Stimulated activated CD8-positive, alpha-beta memory T cell treated with anti-CD3 and anti-CD28 coated beads, Interleukin-7, amount 100 ng/mL, for 24 hours (primary cell): Measurements from ENCODE around the gene IFT172.
"Not testable (repeated sequence)": the region's sequence is repeated elsewhere in the genome, so short reads cannot be mapped to it uniquely, and the experiment has no call there.

Experiments
- DNase-seq: peaks from one replicate; pipeline ENCODE4 v3.0.0-alpha.2; 2020; ENCODE audit warnings: low read depth

The IFT172 gene, protein sequence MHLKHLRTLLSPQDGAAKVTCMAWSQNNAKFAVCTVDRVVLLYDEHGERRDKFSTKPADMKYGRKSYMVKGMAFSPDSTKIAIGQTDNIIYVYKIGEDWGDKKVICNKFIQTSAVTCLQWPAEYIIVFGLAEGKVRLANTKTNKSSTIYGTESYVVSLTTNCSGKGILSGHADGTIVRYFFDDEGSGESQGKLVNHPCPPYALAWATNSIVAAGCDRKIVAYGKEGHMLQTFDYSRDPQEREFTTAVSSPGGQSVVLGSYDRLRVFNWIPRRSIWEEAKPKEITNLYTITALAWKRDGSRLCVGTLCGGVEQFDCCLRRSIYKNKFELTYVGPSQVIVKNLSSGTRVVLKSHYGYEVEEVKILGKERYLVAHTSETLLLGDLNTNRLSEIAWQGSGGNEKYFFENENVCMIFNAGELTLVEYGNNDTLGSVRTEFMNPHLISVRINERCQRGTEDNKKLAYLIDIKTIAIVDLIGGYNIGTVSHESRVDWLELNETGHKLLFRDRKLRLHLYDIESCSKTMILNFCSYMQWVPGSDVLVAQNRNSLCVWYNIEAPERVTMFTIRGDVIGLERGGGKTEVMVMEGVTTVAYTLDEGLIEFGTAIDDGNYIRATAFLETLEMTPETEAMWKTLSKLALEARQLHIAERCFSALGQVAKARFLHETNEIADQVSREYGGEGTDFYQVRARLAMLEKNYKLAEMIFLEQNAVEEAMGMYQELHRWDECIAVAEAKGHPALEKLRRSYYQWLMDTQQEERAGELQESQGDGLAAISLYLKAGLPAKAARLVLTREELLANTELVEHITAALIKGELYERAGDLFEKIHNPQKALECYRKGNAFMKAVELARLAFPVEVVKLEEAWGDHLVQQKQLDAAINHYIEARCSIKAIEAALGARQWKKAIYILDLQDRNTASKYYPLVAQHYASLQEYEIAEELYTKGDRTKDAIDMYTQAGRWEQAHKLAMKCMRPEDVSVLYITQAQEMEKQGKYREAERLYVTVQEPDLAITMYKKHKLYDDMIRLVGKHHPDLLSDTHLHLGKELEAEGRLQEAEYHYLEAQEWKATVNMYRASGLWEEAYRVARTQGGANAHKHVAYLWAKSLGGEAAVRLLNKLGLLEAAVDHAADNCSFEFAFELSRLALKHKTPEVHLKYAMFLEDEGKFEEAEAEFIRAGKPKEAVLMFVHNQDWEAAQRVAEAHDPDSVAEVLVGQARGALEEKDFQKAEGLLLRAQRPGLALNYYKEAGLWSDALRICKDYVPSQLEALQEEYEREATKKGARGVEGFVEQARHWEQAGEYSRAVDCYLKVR (N-terminal part only)

GRCh38 chr2:27489498-27490397, at the start of gene IFT172:
Gene IFT172, minus strand, starts transcription at chr2:27489743. Its CDS starts 90 bp downstream, at chr2:27489653.
- DNase-seq = peak; percentile 97

- DNase-seq = not testable (repeated sequence)
Measured at GRCh38 chr2:27538839-27539450, 49.4 kb upstream of the IFT172 start.

- DNase-seq = no peak
Measured at GRCh38 chr2:27537287-27537686, 47.7 kb upstream of the IFT172 start.

DNA sequence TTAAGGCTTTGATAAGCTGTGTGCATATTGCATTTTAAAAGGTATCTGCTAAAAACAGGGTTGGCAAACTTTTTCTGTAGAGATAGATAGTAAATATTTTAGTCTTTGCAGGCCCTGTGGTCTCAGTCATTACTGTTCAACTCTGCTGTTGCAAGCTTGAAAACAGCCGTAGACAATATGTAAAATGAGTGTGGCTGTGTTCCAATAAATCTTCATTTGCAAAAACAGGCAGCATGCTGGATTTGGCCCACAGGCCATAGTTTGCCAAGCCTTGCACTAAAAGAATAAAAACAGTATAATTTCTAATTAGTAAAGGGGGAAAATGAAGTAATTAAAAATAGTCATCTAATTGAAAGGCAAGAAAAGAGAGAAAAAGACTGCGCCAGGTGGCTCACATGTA, 42.4 kb upstream of the IFT172 start:
- no peak for DNase-seq

DNA sequence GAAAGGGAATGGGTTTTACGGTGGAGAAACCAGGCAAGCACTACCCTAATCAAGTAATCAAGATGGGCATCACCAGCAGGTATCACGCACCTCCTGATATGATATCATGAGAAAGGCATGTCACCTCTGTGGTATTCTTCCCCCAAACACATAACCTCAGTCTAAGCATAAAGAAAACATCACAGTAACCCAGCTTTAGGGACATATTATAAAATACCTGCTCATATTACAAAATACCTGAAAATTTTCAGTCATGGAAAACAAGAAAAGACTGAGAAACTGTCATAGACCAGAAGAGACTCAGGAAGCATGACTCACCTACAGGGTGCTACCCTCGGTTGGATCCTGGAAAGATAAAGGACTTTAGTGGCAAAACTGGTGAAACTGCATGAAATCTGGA, 37.6 kb upstream of the IFT172 start:
- DNase-seq = no peak

DNA sequence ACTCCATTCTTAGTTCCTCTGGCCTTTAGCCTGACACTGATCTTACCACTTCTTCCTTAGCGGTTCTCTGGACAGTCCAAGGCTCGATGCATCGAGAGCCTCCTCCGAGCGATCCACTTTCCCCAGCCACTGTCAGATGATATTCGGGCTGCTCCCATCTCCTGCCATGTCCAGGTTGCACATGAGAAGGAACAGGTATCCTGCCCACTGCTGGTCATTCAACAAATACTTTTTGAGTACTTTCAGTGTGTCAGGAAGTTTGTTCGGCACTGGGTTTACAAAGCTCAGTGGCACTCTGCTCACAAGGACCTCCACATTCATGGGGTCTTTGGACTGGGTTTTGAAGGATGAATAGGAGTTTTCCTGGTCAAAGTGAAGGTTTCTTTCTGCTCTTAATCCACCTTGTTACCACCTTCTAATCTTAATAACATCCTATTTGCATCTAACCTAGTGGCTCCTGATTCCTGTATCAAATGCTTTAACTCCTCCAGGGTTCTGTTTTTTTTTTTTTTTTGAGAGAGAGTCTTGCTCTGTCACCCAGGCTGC, 32.9 kb upstream of the IFT172 start:
- DNase-seq = no peak

- no peak for DNase-seq
Measured at GRCh38 chr2:27520316-27520715, 30.8 kb upstream of the IFT172 start.

DNA sequence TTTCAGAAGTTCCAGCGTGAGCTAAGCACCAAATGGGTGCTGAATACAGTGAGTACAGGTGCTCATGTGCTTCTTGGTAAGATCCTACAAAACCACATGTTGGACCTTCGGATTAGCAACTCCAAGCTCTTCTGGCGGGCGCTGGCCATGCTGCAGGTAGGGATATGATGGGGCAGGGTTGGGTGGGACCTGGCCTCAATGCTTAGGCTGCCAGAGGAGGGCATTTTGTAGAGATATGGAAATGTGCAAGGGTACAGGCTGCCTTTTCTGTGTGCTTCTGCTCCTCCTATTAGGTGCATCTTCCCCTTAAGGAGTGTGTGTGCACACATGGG, 29.2 kb upstream of the IFT172 start:
- DNase-seq = no peak

GRCh38 chr2:27518113-27518781, 28.7 kb upstream of the IFT172 start:
- no peak for DNase-seq

- DNase-seq = no peak
Measured at GRCh38 chr2:27509326-27509725, 19.8 kb upstream of the IFT172 start.

DNA sequence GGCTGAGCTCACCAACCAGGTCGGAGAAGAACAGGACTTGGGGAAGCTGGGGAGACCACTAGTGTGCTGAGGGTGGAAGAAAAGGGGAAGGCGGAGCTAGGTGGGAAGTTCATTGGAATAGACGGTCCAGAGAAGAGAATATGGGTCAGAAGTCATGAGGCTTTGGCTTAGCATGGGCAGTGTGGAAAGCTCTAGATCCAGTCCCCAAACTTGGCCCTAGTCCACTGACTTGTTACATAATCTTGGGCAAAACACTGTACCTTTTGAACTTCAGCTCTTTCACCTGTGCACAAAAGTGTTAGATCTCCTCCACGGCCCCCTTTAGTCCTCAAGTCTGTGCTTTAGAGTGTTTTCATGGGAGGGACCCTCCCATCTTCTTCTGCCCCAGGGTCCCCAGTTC, 17.8 kb upstream of the IFT172 start:
- no peak for DNase-seq

DNA sequence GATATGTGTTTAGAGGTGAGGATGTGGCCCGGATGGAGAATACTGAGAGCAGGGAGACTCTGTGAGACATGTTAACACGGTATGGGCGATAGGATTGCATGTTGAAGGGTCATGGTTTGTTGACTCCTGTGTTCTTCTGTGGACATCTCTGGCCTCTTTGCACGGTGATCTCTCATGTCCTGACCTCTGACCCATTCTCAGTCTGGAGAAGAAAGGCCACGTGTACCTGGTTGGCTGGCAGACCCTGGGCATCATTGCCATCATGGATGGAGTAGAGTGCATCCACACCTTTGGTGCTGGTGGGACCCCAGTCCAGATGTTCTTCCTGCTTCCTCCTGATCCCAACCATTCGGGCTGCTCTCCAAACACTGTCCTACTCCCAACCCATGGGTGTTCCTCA, 17.0 kb upstream of the IFT172 start:
- DNase-seq = no peak

GRCh38 chr2:27502142-27502541, 12.6 kb upstream of the IFT172 start:
- DNase-seq = no peak

DNA sequence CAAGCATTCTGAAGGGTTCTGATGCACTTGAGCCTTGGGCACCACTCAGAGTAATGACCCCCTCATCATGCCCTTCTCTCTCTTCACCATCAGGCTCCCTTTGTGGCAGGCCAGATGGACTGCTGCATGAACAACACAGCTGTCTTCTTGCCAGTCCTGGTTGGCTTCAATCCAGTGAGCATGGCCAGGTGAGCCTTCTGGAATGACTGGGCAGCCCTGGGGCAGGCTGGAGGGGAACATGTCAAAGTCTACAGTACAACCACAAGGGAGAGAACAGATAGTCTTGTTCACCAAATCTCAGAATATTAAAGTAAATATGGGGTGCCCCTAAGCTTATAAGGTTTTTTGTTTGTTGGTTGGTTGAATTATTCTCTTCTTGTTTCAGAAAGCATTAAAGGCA, 11.5 kb upstream of the IFT172 start:
- no peak for DNase-seq

DNA sequence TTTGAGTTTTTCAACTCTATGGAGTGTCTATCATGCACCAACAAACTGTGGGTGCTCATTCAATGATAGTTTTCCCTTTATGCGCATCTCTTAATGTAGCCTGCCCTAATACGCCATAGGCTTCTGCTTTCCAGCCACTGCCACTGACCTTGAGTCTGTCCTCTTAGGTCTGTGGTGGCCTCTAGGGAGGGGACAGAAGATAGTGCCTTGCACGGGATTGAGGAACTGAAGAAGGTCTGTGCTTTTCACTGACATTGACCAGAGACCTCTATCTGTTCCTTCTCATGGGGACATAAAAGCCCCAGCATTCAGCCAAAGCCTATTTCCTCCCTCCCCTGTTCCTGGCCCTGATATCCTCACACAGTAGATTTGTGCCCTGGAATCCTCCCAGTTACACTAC, 9.4 kb upstream of the IFT172 start:
- DNase-seq = no peak

- no peak for DNase-seq
Measured at GRCh38 chr2:27497288-27497627, 7.7 kb upstream of the IFT172 start.

DNA sequence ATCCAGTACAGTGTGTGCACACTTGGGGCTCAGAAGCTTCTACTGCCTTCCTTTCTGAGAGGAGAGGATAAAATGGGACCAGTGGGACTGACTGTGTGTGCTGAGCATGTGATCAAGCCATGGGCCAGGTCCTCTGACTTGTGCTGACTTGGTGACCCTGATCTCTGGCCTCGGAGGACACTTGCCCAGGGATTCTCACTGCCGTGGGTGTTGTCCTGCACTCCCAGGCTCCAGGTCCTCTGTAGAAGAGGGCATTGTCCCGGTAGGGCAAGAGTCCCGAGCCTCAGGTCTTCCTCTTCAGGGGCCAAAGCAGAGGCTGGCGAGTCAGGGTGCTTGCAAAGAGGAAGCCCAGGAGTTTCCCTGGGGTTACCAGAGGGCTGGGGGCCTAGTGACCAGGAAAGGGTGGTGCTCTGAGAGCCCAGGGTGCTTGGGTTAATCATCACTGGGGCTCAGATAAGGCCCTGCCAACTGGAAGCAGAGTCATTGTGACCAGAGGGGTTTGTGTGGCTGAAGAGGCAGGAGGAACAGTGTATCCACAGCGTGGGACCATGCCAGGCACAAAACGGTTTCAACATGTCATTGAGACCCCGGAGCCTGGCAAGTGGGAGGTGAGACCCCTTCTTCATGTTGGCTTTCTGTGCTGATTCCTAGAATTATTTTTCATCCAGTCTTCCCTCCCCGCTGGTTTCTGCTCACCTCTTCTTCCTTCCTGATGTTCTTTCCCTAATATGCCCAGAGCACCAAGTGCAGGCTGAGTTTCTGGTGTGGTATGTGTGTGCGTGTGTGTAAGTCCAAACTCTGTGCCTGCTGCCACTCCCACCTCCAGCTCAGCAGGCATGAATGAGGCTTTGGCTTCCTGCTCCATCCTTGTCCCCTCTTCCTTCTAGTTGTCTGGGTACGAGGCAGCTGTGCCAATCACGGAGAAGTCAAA, 7.1 kb upstream of the IFT172 start, which contains the start of gene GCKR:
GCKR (plus strand) TSS at position 483 of the 931 bp plus-strand sequence; CDS start at position 549, 66 bp downstream.
- no peak for DNase-seq

- no peak for DNase-seq
Measured at GRCh38 chr2:27495840-27496356, 6.4 kb upstream of the IFT172 start.
